GM18873 (cell line): ENCODE results near the gene TRERF1.

Source experiments
- ATAC-seq: cut with Tn5 transposase; IDR thresholded peaks from one replicate; pipeline ENCODE4 v1.9.1; 2021; ENCODE audit warnings: mild to moderate bottlenecking, moderate library complexity, moderate number of reproducible peaks; ENCODE audit not compliant: unreplicated experiment, low FRiP score

The TRERF1 gene

GRCh38 chr6:42176981-42177380 lies 274.7 kb downstream of the TRERF1 start:
- no peak for ATAC-seq

- ATAC-seq = no peak
These were observed 275.9 kb downstream of the TRERF1 start for GRCh38 chr6:42175860-42176259.
